Activated T-cell treated with anti-CD3 and anti-CD28 coated beads for 1 hour (primary cell): ENCODE results near the gene CDS2.
"Not testable (repeated sequence)": the region's sequence is repeated elsewhere in the genome, so short reads cannot be mapped to it uniquely, and the experiment has no call there.

ENCODE experiments used
- DNase-seq: peaks from one replicate; pipeline ENCODE4 v3.0.0-alpha.2; 2020; ENCODE audit warnings: low read depth

Gene CDS2

GRCh38 chr20:5126512-5127203 lies at the start of gene CDS2:
Gene CDS2 (plus strand): TSS chr20:5127008. CDS start chr20:5127093, 85 bp downstream.
- peak; percentile 100 for DNase-seq

- DNase-seq = no peak
These were observed 48.9 kb upstream of the CDS2 start for GRCh38 chr20:5077761-5078387.

GRCh38 chr20:5078399-5078958 lies 48.3 kb upstream of the CDS2 start:
- peak; percentile 52 for DNase-seq

- DNase-seq = no peak
These were observed 46.4 kb upstream of the CDS2 start for GRCh38 chr20:5080384-5080877.

GRCh38 chr20:5085380-5085779 lies 41.4 kb upstream of the CDS2 start:
- DNase-seq = no peak

GRCh38 chr20:5088688-5089087 lies 38.1 kb upstream of the CDS2 start:
- no peak for DNase-seq

GRCh38 chr20:5090191-5090590 lies 36.6 kb upstream of the CDS2 start:
- no peak for DNase-seq

GRCh38 chr20:5091902-5092301 lies 34.9 kb upstream of the CDS2 start:
- no peak for DNase-seq

- DNase-seq = no peak
These were observed 34.0 kb upstream of the CDS2 start for GRCh38 chr20:5092765-5093339.

GRCh38 chr20:5095454-5095853 lies 31.4 kb upstream of the CDS2 start:
- no peak for DNase-seq

- no peak for DNase-seq
These were observed 30.9 kb upstream of the CDS2 start for GRCh38 chr20:5095931-5096330.

- no peak for DNase-seq
These were observed 30.3 kb upstream of the CDS2 start for GRCh38 chr20:5096463-5096862.

- DNase-seq = not testable (repeated sequence)
These were observed 27.8 kb upstream of the CDS2 start for GRCh38 chr20:5099009-5099408.

- not testable (repeated sequence) for DNase-seq
These were observed 26.9 kb upstream of the CDS2 start for GRCh38 chr20:5099909-5100308.

- peak; percentile 79 for DNase-seq
These were observed 26.0 kb upstream of the CDS2 start for GRCh38 chr20:5100684-5101347.

GRCh38 chr20:5104479-5104878 lies 22.3 kb upstream of the CDS2 start:
- no peak for DNase-seq

GRCh38 chr20:5109276-5109675 lies 17.5 kb upstream of the CDS2 start:
- DNase-seq = no peak

- no peak for DNase-seq
These were observed 13.2 kb upstream of the CDS2 start for GRCh38 chr20:5113615-5113986.

GRCh38 chr20:5114403-5114802 lies 12.4 kb upstream of the CDS2 start:
- DNase-seq = no peak

- DNase-seq = no peak
These were observed 9.9 kb upstream of the CDS2 start for GRCh38 chr20:5116875-5117274.

- DNase-seq = no peak
These were observed 8.3 kb upstream of the CDS2 start for GRCh38 chr20:5118220-5119142.

GRCh38 chr20:5119143-5119434 lies 7.7 kb upstream of the CDS2 start:
- no peak for DNase-seq
